ENCODE results near the gene CRHR2.

The CRHR2 gene

GRCh38 chr7:30679664-30680063 lies 2.6 kb downstream of the CRHR2 start:
- DNase-seq (ENCODE audit: low read depth) = no peak

GRCh38 chr7:30678805-30679204 lies 3.5 kb downstream of the CRHR2 start:
- DNase-seq (ENCODE audit: low read depth) = no peak

DNA sequence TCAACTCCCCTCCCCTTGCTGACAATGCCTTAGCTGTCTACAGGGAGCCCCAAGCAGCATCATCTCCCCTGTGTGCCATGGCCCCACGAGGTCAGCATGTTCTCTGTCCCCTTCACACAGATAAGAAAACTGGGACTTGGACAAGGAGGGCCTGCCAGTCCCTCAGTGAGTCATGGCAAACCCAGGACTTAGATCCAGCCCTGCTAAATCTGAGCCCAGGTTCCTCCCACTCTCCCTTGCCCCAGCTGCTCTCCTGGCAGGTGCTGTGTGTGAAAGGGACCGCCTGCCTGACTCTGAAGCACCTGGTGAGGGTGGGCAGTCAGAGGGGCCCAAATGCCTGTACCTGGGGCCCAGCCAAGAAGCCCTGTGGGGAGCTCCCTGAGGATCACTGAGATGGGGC lies 7.4 kb downstream of the CRHR2 start:
- no peak for DNase-seq (ENCODE audit: low read depth)

- no peak for DNase-seq (ENCODE audit: low read depth)
Measured at GRCh38 chr7:30674420-30674819, 7.8 kb downstream of the CRHR2 start.

DNA sequence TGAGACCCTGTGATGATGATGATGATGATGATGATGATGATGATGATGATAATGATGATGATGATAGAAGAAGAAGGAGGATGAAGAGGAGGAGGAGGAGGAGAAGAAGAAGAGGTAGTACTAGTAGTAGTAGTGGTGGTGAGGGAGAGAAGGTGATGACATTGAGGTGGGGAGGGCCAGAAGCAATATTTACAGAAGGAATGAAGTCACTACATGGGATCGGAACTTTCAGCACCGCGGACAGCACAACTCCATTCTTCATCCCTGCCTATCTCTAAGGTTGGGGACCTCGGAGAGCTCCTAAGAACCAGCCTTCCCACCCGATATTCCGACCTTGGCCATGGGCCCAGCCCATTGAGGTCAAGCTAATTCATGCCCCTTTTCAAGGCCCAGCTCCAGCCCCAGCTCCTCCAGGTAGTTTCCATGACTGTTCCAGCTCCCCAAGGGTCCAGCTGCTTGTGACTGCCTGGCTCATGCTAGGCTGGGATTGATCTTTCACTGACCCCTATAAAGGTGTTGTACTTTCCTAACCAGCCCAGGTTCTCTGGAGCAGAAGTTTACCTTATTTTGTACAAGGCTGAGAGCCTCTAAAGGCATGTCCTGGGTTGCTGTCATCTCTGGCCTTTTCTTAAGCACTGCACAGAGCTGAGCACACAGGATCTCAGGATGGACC lies 10.3 kb downstream of the CRHR2 start:
- peak; percentile 22 for DNase-seq (ENCODE audit: low read depth)

- no peak for DNase-seq (ENCODE audit: low read depth)
Measured at GRCh38 chr7:30668102-30668501, 14.2 kb downstream of the CRHR2 start.

DNA sequence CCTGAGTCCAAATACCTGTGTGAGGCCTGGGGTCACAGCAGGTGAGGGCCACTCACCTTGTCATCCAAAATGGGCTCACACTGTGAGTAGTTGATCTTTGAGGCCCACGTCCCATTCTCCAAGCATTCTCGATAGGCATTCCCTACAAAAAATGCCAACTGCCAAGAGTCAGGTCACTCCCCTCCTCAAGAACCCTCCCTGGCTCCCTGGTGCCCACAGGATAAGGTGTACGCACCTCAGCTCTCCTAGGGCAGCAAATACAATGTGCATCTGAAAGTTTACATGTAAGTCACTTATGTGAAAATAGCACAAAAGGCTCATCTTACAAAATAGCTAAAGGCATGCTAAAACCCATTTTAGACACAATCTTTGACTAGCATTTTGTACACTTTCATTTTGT lies 15.1 kb downstream of the CRHR2 start:
- no peak for DNase-seq (ENCODE audit: low read depth)

- DNase-seq (ENCODE audit: low read depth) = no peak
Measured at GRCh38 chr7:30665449-30665848, 16.8 kb downstream of the CRHR2 start.

- no peak for DNase-seq (ENCODE audit: low read depth)
Measured at GRCh38 chr7:30665043-30665442, 17.2 kb downstream of the CRHR2 start.

DNA sequence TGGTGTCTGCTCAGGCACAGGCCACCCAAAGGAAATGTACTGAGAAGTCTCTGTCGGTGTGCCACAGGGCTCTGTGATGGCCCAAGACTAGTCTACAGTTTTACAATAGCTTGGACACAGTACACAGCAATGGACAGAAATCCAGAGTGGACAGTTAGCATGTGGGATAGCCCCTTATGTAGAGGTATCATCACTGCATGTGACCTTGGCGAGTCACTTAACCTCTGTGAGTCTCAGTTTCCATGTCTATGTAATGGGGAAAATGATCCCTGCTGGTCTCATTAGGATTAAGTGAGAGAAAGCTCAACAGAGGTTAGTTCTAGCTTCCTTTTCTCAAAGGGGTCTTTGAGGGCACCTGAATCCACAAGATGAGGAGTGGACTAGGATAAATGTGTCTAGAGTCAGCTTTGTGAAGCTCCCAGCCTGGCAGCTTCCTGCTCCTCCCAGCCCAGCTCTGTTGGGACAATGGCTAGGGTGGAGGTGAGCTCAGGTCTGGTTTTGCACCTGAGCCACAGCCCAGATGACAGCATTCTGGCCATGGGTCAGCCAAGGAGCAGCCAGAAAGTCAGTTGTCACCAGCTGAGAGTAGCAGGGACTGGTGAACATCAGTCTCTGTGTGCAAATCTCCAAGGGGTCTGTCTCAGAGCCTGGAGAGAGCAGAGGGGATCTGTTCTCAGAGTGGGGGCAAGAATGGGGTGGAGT lies 17.9 kb downstream of the CRHR2 start:
- DNase-seq (ENCODE audit: low read depth) = no peak

DNA sequence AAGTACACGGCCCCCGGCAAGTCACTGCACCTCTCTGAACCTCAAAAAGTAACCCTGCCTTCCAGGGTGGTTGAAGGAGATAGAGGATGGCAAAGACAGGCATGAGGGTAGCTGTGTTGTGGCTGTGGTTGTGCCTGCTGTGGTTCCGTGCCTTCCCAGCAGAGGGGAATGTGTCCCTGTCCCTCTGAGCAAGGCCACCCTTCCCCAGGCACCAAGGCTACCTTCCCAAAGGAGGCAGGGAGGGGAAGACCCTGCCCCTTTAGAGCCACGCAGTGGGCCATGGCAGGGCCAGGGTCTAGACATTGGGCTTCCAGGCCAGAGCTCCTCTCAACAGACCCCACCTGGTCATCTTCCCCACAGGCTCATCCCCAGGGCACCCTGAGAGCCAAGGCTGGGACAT lies 18.8 kb downstream of the CRHR2 start:
- no peak for DNase-seq (ENCODE audit: low read depth)

DNA sequence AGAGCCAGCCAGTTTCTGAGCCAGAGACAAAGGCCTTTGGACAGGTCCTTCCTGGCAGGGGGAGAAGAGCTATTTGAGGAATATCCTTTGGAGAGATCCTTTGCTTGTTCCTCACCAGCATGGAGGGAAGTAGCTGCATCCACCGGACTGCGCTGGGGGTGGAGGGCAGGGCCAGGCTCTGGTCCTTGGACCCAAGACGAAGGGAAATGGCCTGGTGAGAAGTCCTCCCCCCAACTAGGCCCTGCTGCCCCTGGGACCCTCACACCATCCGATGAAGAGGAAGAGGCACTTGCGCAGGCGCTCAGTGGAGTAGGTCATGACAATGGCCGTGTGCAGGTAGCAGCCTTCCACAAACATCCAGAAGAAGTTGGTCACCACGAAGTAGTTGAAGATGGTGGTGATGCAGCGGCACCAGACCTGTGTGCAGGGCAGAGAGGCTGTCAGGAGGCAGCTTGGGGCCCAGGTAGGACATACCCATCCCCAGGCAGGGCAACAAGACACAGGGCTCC lies 19.8 kb downstream of the CRHR2 start:
- no peak for DNase-seq (ENCODE audit: low read depth)

DNA sequence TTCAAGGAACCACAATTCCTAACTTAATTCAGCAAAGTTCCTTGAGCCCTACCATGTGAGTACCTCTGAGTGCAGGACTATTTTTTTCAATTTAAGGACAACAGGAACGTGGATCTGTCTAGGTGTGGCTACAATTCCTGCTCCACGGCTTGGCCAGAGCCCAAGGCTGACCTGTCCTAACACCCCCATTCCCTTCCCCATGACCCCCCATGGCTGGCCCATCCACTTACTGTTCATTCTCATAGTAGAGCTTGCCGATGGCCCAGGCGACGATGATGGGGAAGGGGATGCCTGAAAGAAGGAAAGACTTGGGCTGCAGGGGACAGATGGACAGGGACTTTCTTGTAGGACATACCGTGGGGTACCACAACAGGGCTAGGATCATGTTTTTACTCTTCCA lies 20.3 kb downstream of the CRHR2 start:
- DNase-seq (ENCODE audit: low read depth) = no peak

DNA sequence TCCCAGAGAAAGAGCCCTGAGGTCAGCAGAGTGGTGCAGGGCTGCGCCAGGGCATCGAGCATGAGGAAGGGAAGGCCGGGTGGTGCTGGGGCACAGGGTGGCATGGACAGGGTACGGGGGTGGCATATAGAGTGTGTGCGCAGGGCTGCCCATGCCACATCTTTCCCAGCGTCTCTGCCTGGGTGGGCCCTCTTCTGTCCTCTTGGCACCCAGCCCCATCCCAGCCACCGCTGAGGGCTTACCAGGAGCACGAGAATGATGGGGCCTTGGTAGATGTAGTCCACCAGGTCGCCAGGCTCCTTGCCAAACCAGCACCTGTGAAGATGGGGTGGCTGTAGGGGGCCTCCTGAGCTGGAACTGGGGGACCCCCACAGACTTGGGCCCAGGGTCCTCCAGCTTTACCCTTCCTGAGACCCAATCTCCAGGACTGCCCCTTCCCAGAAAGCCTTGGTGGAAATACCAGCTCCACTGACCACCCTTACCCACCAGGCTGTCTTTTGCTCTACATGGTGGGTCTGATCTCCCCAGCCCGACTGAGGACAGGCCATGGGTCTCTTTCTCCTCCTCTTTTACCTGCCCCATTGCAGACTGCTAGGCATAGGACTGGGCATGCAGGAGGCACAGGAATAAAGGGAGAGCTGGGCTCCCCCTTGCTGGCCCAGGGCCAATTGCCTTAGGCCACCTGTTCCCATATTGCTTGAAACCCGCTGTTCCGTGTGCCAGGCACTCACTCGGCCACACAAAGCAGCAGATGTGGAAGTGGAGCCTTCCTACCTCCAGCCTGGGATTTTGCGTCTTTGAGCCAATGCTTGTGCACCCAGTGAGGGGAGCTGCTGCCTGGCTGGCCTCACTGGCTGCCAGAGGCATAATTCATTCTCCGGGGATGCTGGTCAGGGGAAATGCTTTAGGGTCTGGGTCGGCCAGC lies 21.7 kb downstream of the CRHR2 start:
- no peak for DNase-seq (ENCODE audit: low read depth)

DNA sequence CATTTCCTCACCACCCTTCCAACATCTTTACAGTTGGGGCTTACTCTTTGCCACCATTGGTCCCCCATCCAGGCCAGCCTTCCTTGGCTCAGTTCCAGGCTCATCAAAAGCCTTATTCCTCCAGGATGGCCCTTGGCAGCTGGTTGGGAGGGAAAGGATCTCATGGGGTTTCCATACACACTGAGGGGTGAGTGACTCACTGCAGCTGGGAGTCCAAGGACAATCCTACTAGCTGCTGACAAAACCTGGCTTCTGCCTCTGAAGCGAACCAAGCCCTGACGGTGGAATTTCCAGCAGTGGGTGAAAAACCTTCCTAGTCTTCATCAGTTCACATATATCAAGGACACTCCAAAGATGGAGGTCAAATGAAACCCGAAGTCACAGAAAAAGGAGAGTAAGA lies 22.9 kb downstream of the CRHR2 start:
- DNase-seq (ENCODE audit: low read depth) = no peak

DNA sequence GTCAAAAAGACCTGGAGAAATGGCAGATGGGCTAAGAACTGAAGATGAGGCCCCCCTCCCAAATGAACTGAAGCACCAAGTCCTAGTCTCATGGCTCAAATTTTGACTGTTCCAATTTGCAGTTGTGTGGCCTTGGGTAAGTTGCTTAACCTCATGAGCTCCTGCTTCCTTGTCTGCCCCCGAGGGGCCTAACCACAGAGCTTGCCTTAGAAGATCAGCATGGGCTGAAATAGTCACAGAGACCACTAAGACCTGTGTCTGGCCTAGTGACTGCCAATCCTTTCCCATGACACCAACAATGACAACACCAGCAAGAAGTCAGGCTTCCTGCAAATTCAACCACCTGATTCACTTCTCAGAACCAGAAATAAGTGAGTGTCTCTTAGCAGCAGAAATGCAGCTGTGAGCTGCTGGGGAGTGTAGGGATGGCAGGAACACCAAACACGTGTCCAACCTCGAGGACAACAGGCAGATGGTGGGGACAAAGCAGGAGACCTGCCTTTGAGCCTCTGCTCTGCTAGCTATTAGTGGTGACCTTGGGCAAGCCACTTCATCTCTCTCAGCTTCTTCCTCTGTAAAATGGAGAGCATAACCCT lies 23.7 kb downstream of the CRHR2 start:
- DNase-seq (ENCODE audit: low read depth) = no peak

GRCh38 chr7:30657131-30657530 lies 25.1 kb downstream of the CRHR2 start:
- DNase-seq (ENCODE audit: low read depth) = no peak

DNA sequence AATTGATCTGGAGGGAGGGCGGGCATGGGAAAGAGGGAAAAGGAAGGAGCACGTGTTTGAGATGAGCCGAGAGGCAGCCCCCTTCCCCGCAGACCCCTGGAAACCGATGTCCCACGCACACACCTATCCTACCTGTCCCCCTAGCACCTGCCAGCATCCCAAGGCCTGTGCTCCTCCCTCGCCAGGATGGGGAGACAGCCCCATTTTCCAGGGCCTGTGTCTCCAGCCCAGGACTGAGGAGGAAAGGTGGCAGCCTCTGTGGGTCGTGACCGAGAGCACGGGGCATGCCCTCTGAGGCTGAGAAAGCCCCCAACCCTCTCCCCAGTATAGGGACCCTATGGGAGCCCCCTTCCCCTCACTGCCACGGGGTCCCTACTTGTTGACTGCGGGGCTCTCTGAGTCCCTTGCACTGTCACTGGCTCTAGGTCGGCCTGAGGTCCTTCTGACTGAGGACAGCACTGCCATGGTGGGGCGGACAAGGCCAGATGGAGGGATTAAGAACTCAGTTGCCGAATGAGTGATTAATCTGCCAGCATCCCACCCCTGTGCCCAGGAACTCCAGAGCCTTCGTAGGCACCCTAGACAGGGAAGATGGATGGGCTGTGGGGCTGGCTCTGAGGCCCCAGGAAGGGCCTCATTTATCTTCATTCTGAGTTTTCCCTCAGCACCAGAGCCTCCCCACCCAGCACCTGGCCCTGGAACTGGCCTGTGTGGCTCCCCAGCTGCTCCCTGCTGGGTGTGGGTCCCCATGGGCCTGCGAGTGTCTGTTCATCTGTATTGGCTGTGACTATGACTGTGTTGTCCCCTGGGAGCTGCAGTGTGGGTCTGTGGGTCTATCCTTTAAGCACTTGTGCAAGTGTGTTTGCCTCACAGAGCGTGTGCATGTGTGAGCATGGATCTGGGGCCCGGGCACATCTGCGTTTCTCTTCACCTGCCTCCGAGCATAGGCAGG lies 26.0 kb downstream of the CRHR2 start:
- no peak for DNase-seq (ENCODE audit: low read depth)

GRCh38 chr7:30655096-30655970 lies 26.9 kb downstream of the CRHR2 start:
- no peak for DNase-seq (ENCODE audit: low read depth)

All from non-pigmented ciliary epithelial cell (primary cell).